Karpas-422 (cell line): ENCODE data around the gene CGNL1. TPM values are rescaled to one million over a fixed set of nuclear protein-coding genes. Genes with fewer than 3 reads are reported as not detected.

ENCODE experiments used
- DNase-seq: peaks from one replicate; pipeline ENCODE4 v3.0.0-alpha.2; 2015
- H2AFZ ChIP-seq: fragments of 200-600 bp; sonication (generic); 2 replicates; pipeline ENCODE4 v1.6.1; 2014; ENCODE audit warnings: antibody characterized with exemption, low read length, mixed read lengths
- H3K27ac ChIP-seq: fragments of 200-600 bp; sonication (generic); 2 replicates; pipeline ENCODE4 v1.5.1; 2014; ENCODE audit warnings: mild to moderate bottlenecking, low read length, moderate library complexity
- H3K27me3 ChIP-seq: fragments of 200-600 bp; sonication (generic); 2 replicates; pipeline ENCODE4 v1.6.1; 2014; ENCODE audit warnings: low read length, mixed read lengths
- H3K36me3 ChIP-seq: fragments of 200-600 bp; sonication (generic); 2 replicates; pipeline ENCODE4 v1.6.1; 2014; ENCODE audit warnings: low read length, mixed read lengths; ENCODE audit not compliant: insufficient read depth
- H3K4me1 ChIP-seq: fragments of 200-600 bp; sonication (generic); 2 replicates; pipeline ENCODE4 v1.6.1; 2014; ENCODE audit warnings: mild to moderate bottlenecking, low read length, mixed read lengths
- H3K4me2 ChIP-seq: fragments of 200-600 bp; sonication (generic); 2 replicates; pipeline ENCODE4 v1.6.1; 2014; ENCODE audit warnings: low read length, low read depth, mild to moderate bottlenecking; ENCODE audit not compliant: poor library complexity, severe bottlenecking
- H3K4me3 ChIP-seq: fragments of 200-600 bp; sonication (generic); 2 replicates; pipeline ENCODE4 v1.5.1; 2014; ENCODE audit warnings: mild to moderate bottlenecking, antibody characterized with exemption, low read length, mixed read lengths
- H3K79me2 ChIP-seq: fragments of 200-600 bp; sonication (generic); 2 replicates; pipeline ENCODE4 v1.6.1; 2014; ENCODE audit warnings: mild to moderate bottlenecking, low read length, mixed read lengths
- H3K9ac ChIP-seq: fragments of 200-600 bp; sonication (generic); 2 replicates; pipeline ENCODE4 v1.6.0; 2014; ENCODE audit warnings: low read length
- H3K9me2 ChIP-seq: fragments of 200-600 bp; sonication (generic), shearing (Covaris generic); replicated peaks from 2 replicates; pipeline ENCODE4 v1.6.0; 2014; ENCODE audit warnings: mild to moderate bottlenecking, low read length, moderate library complexity; ENCODE audit not compliant: insufficient read depth
- H3K9me3 ChIP-seq: fragments of 300-700, 200-600 bp; sonication (generic); 2 replicates; pipeline ENCODE4 v1.6.1; 2014; ENCODE audit warnings: low read length, mixed read lengths
- H4K20me1 ChIP-seq: fragments of 200-600 bp; sonication (generic); 2 replicates; pipeline ENCODE4 v1.6.1; 2014; ENCODE audit warnings: mild to moderate bottlenecking, antibody characterized with exemption, low read length, low read depth; ENCODE audit not compliant: insufficient read depth
- total RNA-seq: library from RNA; depleted of rRNA; stranded (reverse); fragments of >200 nt; shearing (Covaris generic); gene quantifications from 2 replicates; pipeline ENCODE4 v1.2.3, GENCODE V29; 2014; ENCODE audit warnings: low replicate concordance

CGNL1 gene
- total RNA-seq, 1 experiment from 2014 or later = not detected

DNA sequence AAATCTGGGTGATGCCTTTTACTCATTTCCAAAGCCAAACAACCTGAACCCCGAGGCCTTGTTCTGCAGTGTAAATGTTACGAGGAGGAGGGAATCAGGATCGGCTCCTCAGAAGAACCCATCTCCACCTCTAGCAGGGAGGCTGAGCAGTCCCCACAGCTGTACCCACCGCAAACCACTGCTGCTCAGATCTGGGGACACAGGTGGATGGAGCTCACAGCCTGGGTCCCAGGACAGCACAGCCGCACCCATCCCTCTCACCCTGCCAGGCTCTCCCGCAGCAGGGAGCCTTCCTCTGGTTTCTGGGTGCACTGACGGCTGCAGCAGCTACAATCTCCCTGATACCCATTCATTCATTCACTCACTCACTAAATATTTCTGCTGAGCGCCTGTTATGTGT lies 44.0 kb upstream of the CGNL1 start:
- Histone ChIP-seq H3K4me3 (no peak overlapping the region), H3K27me3 (no peaks in the 10 kb centered on the region), H3K36me3 (no peaks in the 10 kb centered on the region), H3K9ac (no peak overlapping the region), H3K27ac (no peak overlapping the region), H4K20me1 (no peaks in the 10 kb centered on the region), H3K4me1 (no peaks in the 10 kb centered on the region), H2AFZ (no peak overlapping the region), H3K9me2 (no peaks in the 10 kb centered on the region), H3K9me3 (no peaks in the 10 kb centered on the region), H3K79me2 (no peaks in the 10 kb centered on the region), H3K4me2 (no peak overlapping the region)
- DNase-seq = no peak

DNA sequence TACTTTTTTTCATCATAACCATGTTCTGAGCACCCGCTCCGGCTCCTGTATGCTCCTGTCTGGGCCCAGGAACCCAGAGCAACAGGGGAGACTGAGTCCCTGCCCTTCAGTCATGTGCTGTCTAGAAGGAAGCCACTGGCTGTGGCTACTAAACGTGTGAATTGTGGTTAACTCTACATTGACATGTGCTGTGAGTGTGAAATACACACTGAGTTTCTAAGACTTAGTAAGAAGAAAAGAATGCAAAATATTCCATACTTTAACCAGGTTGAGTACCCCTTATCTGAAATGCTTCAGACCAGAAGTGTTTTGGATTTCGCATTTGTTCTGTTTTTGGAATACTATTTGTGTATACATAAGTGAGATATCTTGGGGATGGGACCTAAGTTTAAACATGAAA lies 42.8 kb upstream of the CGNL1 start:
- Histone ChIP-seq H3K9me3 (no peaks in the 10 kb centered on the region), H3K27me3 (no peaks in the 10 kb centered on the region), H3K27ac (no peak overlapping the region), H4K20me1 (no peaks in the 10 kb centered on the region), H3K4me1 (no peaks in the 10 kb centered on the region), H3K9me2 (no peaks in the 10 kb centered on the region), H3K36me3 (no peaks in the 10 kb centered on the region), H3K4me2 (no peak overlapping the region), H2AFZ (no peak overlapping the region), H3K4me3 (no peak overlapping the region), H3K79me2 (no peaks in the 10 kb centered on the region), H3K9ac (no peak overlapping the region)
- DNase-seq = no peak

DNA sequence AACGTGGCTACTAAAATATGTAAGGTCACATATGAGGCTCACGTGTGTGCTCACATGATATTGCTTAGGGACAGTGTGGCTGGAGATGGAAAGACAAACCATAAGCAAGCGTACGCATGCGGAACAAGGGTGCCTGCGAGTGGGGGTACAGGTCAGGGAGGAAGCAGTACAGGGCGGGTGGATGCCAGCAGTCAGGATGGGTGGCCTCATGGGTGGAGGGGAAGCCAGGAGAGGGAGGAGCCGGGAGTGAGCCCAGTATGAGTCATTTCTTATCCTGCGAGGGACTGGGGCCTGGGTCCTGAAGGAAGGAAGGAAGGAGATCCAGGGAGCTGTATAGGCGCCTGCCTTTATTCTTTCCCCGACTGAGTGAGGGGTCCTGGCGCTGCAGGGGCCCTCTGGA lies 42.0 kb upstream of the CGNL1 start:
- no peaks in the 10 kb centered on the region for H3K27me3 ChIP-seq
- no peak overlapping the region for H3K27ac ChIP-seq

DNA sequence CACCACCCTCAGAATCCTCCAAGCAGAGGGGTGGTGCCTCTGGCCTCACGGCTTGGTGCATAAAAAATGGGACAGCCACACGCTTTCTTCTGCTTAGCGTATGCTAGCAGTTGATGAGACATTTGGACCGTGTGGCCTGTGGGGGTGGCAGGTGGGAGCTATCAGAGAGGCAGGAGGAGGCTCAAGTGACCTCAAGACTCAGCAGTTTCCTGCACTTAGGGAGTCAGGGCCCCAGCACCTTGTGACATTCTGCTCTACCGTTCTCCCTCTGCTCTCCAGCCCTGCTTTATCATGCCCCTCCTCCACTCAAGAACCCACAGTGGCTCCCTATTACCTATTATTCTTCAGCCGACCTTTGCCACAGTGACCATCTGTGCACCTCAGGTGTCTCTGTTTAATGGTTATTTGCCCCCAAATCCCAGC lies 41.0 kb upstream of the CGNL1 start:
- H3K4me2 ChIP-seq = no peak overlapping the region

More for the DNA sequence above, 42.0 kb upstream of the CGNL1 start:
- no peaks in the 10 kb centered on the region for H3K36me3 ChIP-seq
- H3K4me3 ChIP-seq = no peak overlapping the region
- DNase-seq = no peak
- no peaks in the 10 kb centered on the region for H3K9me3 ChIP-seq
- no peak overlapping the region for H3K9ac ChIP-seq
- H2AFZ ChIP-seq = no peak overlapping the region
- H4K20me1 ChIP-seq = no peaks in the 10 kb centered on the region
- no peak overlapping the region for H3K4me2 ChIP-seq
- H3K4me1 ChIP-seq = no peaks in the 10 kb centered on the region
- no peaks in the 10 kb centered on the region for H3K79me2 ChIP-seq
- no peaks in the 10 kb centered on the region for H3K9me2 ChIP-seq

GRCh38 chr15:57335719-57336118 lies 40.6 kb upstream of the CGNL1 start:
- H3K4me2 ChIP-seq = no peak overlapping the region
- H3K36me3 ChIP-seq = no peaks in the 10 kb centered on the region
- H3K9ac ChIP-seq = no peak overlapping the region
- H3K27ac ChIP-seq = no peak overlapping the region
- H4K20me1 ChIP-seq = no peaks in the 10 kb centered on the region
- H3K4me1 ChIP-seq = no peaks in the 10 kb centered on the region
- no peak overlapping the region for H2AFZ ChIP-seq
- H3K4me3 ChIP-seq = no peak overlapping the region
- no peaks in the 10 kb centered on the region for H3K9me3 ChIP-seq
- no peaks in the 10 kb centered on the region for H3K79me2 ChIP-seq
- H3K9me2 ChIP-seq = no peaks in the 10 kb centered on the region
- H3K27me3 ChIP-seq = no peaks in the 10 kb centered on the region
- no peak for DNase-seq

More for the DNA sequence above, 41.0 kb upstream of the CGNL1 start:
- no peaks in the 10 kb centered on the region for H3K79me2 ChIP-seq
- no peaks in the 10 kb centered on the region for H3K4me1 ChIP-seq
- no peak overlapping the region for H3K9ac ChIP-seq
- H3K4me3 ChIP-seq = no peak overlapping the region
- H3K9me3 ChIP-seq = no peaks in the 10 kb centered on the region
- no peaks in the 10 kb centered on the region for H3K36me3 ChIP-seq
- no peaks in the 10 kb centered on the region for H4K20me1 ChIP-seq
- no peaks in the 10 kb centered on the region for H3K9me2 ChIP-seq
- H3K27ac ChIP-seq = no peak overlapping the region
- H2AFZ ChIP-seq = no peak overlapping the region
- H3K27me3 ChIP-seq = no peaks in the 10 kb centered on the region
- DNase-seq = no peak

GRCh38 chr15:57337868-57338411 lies 38.4 kb upstream of the CGNL1 start:
- H3K9ac ChIP-seq = no peak overlapping the region

GRCh38 chr15:57339321-57339720 lies 37.0 kb upstream of the CGNL1 start:
- H3K36me3 ChIP-seq = no peaks in the 10 kb centered on the region
- no peak for DNase-seq
- H2AFZ ChIP-seq = no peak overlapping the region
- H3K9me2 ChIP-seq = no peaks in the 10 kb centered on the region
- H4K20me1 ChIP-seq = no peaks in the 10 kb centered on the region
- H3K4me1 ChIP-seq = no peaks in the 10 kb centered on the region
- H3K9me3 ChIP-seq = no peaks in the 10 kb centered on the region
- H3K27ac ChIP-seq = no peak overlapping the region
- H3K4me3 ChIP-seq = no peak overlapping the region
- no peak overlapping the region for H3K9ac ChIP-seq
- H3K27me3 ChIP-seq = no peaks in the 10 kb centered on the region
- no peak overlapping the region for H3K4me2 ChIP-seq
- H3K79me2 ChIP-seq = no peaks in the 10 kb centered on the region

More at GRCh38 chr15:57337868-57338411, 38.4 kb upstream of the CGNL1 start:
- Histone ChIP-seq H3K4me1 (no peaks in the 10 kb centered on the region), H3K9me2 (no peaks in the 10 kb centered on the region), H3K27ac (no peak overlapping the region), H3K27me3 (no peaks in the 10 kb centered on the region), H3K79me2 (no peaks in the 10 kb centered on the region), H3K36me3 (no peaks in the 10 kb centered on the region), H4K20me1 (no peaks in the 10 kb centered on the region), H3K4me3 (no peak overlapping the region), H3K9me3 (no peaks in the 10 kb centered on the region), H2AFZ (no peak overlapping the region), H3K4me2 (no peak overlapping the region)
- no peak for DNase-seq

GRCh38 chr15:57340682-57341259 lies 35.5 kb upstream of the CGNL1 start:
- Histone ChIP-seq H3K27me3 (no peaks in the 10 kb centered on the region), H3K9ac (no peak overlapping the region), H3K4me2 (no peak overlapping the region), H3K27ac (no peak overlapping the region), H3K36me3 (no peaks in the 10 kb centered on the region), H3K4me1 (no peaks in the 10 kb centered on the region), H3K9me2 (no peaks in the 10 kb centered on the region), H2AFZ (no peak overlapping the region), H3K9me3 (no peaks in the 10 kb centered on the region), H3K4me3 (no peak overlapping the region), H4K20me1 (no peaks in the 10 kb centered on the region), H3K79me2 (no peaks in the 10 kb centered on the region)
- peak; percentile 82 for DNase-seq
